Naive thymus-derived CD4-positive, alpha-beta T cell (primary cell): Measurements from ENCODE around the gene VWCE. TPM values are rescaled to one million over a fixed set of nuclear protein-coding genes. Genes with fewer than 3 reads are reported as not detected.
"Not testable (repeated sequence)": the region's sequence is repeated elsewhere in the genome, so short reads cannot be mapped to it uniquely, and the experiment has no call there.

Experiments used
- ATAC-seq: fragments of 150-1000 bp; cut with Tn5 transposase; 2 replicates; pipeline ENCODE4 v1.10.0; 2021; ENCODE audit warnings: mild to moderate bottlenecking, moderate library complexity
- CTCF ChIA-PET: fragments of 350-600 bp; sonication (Branson Sonifier 250); formaldehyde crosslinking; loops from one replicate; lab custom pipeline; 2021; ENCODE audit warnings: antibody characterized with exemption; lab: Charles Lee
- POLR2A ChIA-PET: fragments of 350-600 bp; sonication (Branson Sonifier 250); formaldehyde crosslinking; loops from one replicate; lab custom pipeline; 2021; ENCODE audit warnings: antibody characterized with exemption, inconsistent platforms; lab: Charles Lee
- DNase-seq, 9 donors: peaks; one replicate each; pipeline versions ENCODE4 v3.0.0 to v3.0.0-alpha.2; 2020 to 2022; ENCODE audit warnings: mixed read lengths in 1 of 9
- H3K27ac ChIP-seq: one replicate; pipeline ENCODE4 v1.7.0; 2013; ENCODE audit warnings: mild to moderate bottlenecking, low read depth, low read length, moderate library complexity
- H3K27me3 ChIP-seq, 2 donors: one replicate each; pipeline ENCODE4 v1.7.0; 2013; ENCODE audit warnings: low read length in 2 of 2, mild to moderate bottlenecking in 2 of 2, moderate library complexity in 2 of 2; ENCODE audit not compliant: control insufficient read depth in 2 of 2, insufficient read depth in 2 of 2
- H3K36me3 ChIP-seq, 3 experiments: 1 replicate in 2 of 3; 2 replicates in 1 of 3; pipeline ENCODE4 v1.7.0; 2013; ENCODE audit warnings: low read length in 3 of 3, mild to moderate bottlenecking in 3 of 3, moderate library complexity in 1 of 3; ENCODE audit not compliant: insufficient read depth in 3 of 3, control insufficient read depth in 2 of 3
- H3K4me1 ChIP-seq, 2 donors: one replicate each; pipeline ENCODE4 v1.7.0; 2013; ENCODE audit warnings: low read length in 2 of 2, mild to moderate bottlenecking in 2 of 2, moderate library complexity in 1 of 2; ENCODE audit not compliant: control insufficient read depth in 2 of 2, insufficient read depth in 2 of 2
- H3K4me3 ChIP-seq: 2 replicates; pipeline ENCODE4 v1.7.0; 2013; ENCODE audit warnings: mild to moderate bottlenecking, low read length
- H3K9me3 ChIP-seq, 3 experiments: 1 replicate in 2 of 3; 2 replicates in 1 of 3; pipeline ENCODE4 v1.7.0; 2013; ENCODE audit warnings: low read length in 3 of 3; ENCODE audit not compliant: control insufficient read depth in 2 of 3
- H3K27ac Mint-ChIP-seq, 9 donors: one replicate each; pipeline ENCODE4 v1.8.0; 2020 to 2022; ENCODE audit warnings: mixed read lengths in 9 of 9, mild to moderate bottlenecking in 8 of 9, moderate library complexity in 5 of 9, inconsistent platforms in 2 of 9
- H3K27me3 Mint-ChIP-seq, 5 donors: one replicate each; pipeline ENCODE4 v1.8.0; 2021 to 2022; ENCODE audit warnings: mixed read lengths in 5 of 5, mild to moderate bottlenecking in 1 of 5
- H3K36me3 Mint-ChIP-seq, 5 donors: one replicate each; pipeline ENCODE4 v1.8.0; 2020 to 2022; ENCODE audit warnings: mixed read lengths in 5 of 5, mild to moderate bottlenecking in 3 of 5, inconsistent platforms in 1 of 5
- H3K4me1 Mint-ChIP-seq, 7 donors: one replicate each; pipeline ENCODE4 v1.8.0; 2020 to 2022; ENCODE audit warnings: mixed read lengths in 7 of 7, mild to moderate bottlenecking in 3 of 7, inconsistent platforms in 1 of 7
- H3K4me3 Mint-ChIP-seq, 10 donors: one replicate each; pipeline ENCODE4 v1.8.0; 2020 to 2022; ENCODE audit warnings: mild to moderate bottlenecking in 10 of 10, mixed read lengths in 10 of 10, moderate library complexity in 6 of 10, inconsistent platforms in 2 of 10
- H3K9me3 Mint-ChIP-seq, 11 donors: one replicate each; pipeline ENCODE4 v1.8.0; 2020 to 2022; ENCODE audit warnings: mixed read lengths in 11 of 11, mild to moderate bottlenecking in 4 of 11, inconsistent platforms in 1 of 11, moderate library complexity in 1 of 11
- intact Hi-C, 2 donors: fragments of 100-400 bp; cut with micrococcal nuclease; formaldehyde crosslinking; loops; one replicate each; pipeline ENCODE4 v1.15.1; 2023
- polyA plus RNA-seq, 2 donors: library from polyadenylated mRNA; unstranded; fragments of 300-500 nt; fragmentation: Illumina TruSeq; gene quantifications; one replicate each; pipeline ENCODE4 v1.2.3, GENCODE V29; 2021
- total RNA-seq, 6 experiments: library from RNA in 5 of 6; stranded (reverse) in 5 of 6; gene quantifications; 1 replicate in 5 of 6; 2 replicates in 1 of 6; pipeline ENCODE4 v1.2.3 and lab custom pipeline; 2021 to 2026

VWCE gene
- total and polyA plus RNA-seq, 7 experiments from 2014 or later = 0.16 to 3.8 (median 0.49) TPM; not detected in 2

GRCh38 chr11:61211327-61211952 is 83.7 kb downstream of the VWCE start:
- CTCF ChIA-PET = not testable (repeated sequence)

GRCh38 chr11:61210629-61211028 is 84.5 kb downstream of the VWCE start:
- H3K36me3 ChIP-seq, ATAC-seq, DNase-seq, H3K4me1 ChIP-seq, H3K9me3 Mint-ChIP-seq, intact Hi-C loops, H3K4me3 ChIP-seq, CTCF ChIA-PET, H3K9me3 ChIP-seq, POLR2A ChIA-PET, H3K27me3 ChIP-seq, H3K27me3 Mint-ChIP-seq, H3K27ac Mint-ChIP-seq, H3K4me1 Mint-ChIP-seq, H3K36me3 Mint-ChIP-seq, H3K4me3 Mint-ChIP-seq, H3K27ac ChIP-seq: not testable (repeated sequence)

More at GRCh38 chr11:61211327-61211952, 83.7 kb downstream of the VWCE start:
- H3K36me3 Mint-ChIP-seq, H3K36me3 ChIP-seq, H3K4me3 Mint-ChIP-seq, H3K4me1 ChIP-seq, H3K9me3 ChIP-seq, H3K27ac Mint-ChIP-seq, DNase-seq, ATAC-seq, H3K27me3 Mint-ChIP-seq, H3K27me3 ChIP-seq, intact Hi-C loops, H3K27ac ChIP-seq, POLR2A ChIA-PET, H3K9me3 Mint-ChIP-seq, H3K4me3 ChIP-seq, H3K4me1 Mint-ChIP-seq: not testable (repeated sequence)

Other genes with a start within 250 kb of the VWCE start
- 100 to 1,000 TPM; 180 to 399 (median 224) TPM for gene CD5, start 192.8 kb downstream of the VWCE start, total RNA-seq
- 100 to 1,000 TPM; 217 to 371 TPM for gene CD5, start 192.8 kb downstream of the VWCE start, polyA plus RNA-seq
- 10 to 100 TPM in 1 of 5 experiments, 1 to 10 TPM in 4; 4.1 to 12.0 (median 7.9) TPM for gene VPS37C, start 133.9 kb downstream of the VWCE start, total RNA-seq
- under 1 TPM; 0.31 to 0.82 TPM for gene VPS37C, start 133.9 kb downstream of the VWCE start, polyA plus RNA-seq
- gene PGA3, start 91.8 kb downstream of the VWCE start, total RNA-seq = under 1 TPM in 1 of 5 experiments, not detected in 4; 0.83 TPM
- not detected for gene PGA3, start 91.8 kb downstream of the VWCE start, polyA plus RNA-seq
- gene PGA4, start 73.0 kb downstream of the VWCE start, total RNA-seq = 1 to 10 TPM in 1 of 5 experiments, not detected in 4; 1.9 TPM
- gene PGA4, start 73.0 kb downstream of the VWCE start, polyA plus RNA-seq = not detected
- gene PGA5, start 54.1 kb downstream of the VWCE start, total RNA-seq = not detected
- not detected for gene PGA5, start 54.1 kb downstream of the VWCE start, polyA plus RNA-seq
- gene DDB1, start 37.8 kb upstream of the VWCE start, total RNA-seq = 100 to 1,000 TPM; 153 to 213 (median 160) TPM
- gene DDB1, start 37.8 kb upstream of the VWCE start, polyA plus RNA-seq = 100 to 1,000 TPM; 113 to 125 TPM
- 10 to 100 TPM; 36.9 to 59.9 (median 43.3) TPM for gene TKFC, start 37.9 kb upstream of the VWCE start, total RNA-seq
- gene TKFC, start 37.9 kb upstream of the VWCE start, polyA plus RNA-seq = 10 to 100 TPM; 24.6 to 30.0 TPM
- 10 to 100 TPM; 37.9 to 47.6 (median 44.2) TPM for gene CYB561A3, start 66.6 kb upstream of the VWCE start, total RNA-seq
- 10 to 100 TPM; 62.7 to 73.8 TPM for gene CYB561A3, start 66.6 kb upstream of the VWCE start, polyA plus RNA-seq
- 10 to 100 TPM; 54.6 to 65.1 (median 59.9) TPM for gene TMEM138, start 67.1 kb upstream of the VWCE start, total RNA-seq
- gene TMEM138, start 67.1 kb upstream of the VWCE start, polyA plus RNA-seq = 10 to 100 TPM; 42.9 to 49.3 TPM
- gene TMEM216, start 97.3 kb upstream of the VWCE start, total RNA-seq = 10 to 100 TPM in 2 of 5 experiments, 1 to 10 TPM in 3; 4.7 to 17.2 (median 9.2) TPM
- 10 to 100 TPM; 34.7 to 35.8 TPM for gene TMEM216, start 97.3 kb upstream of the VWCE start, polyA plus RNA-seq
- gene CPSF7, start 134.7 kb upstream of the VWCE start, total RNA-seq = 100 to 1,000 TPM in 4 of 5 experiments, 10 to 100 TPM in 1; 96.0 to 174 (median 113) TPM
- 10 to 100 TPM; 27.5 to 35.3 TPM for gene CPSF7, start 134.7 kb upstream of the VWCE start, polyA plus RNA-seq
- 10 to 100 TPM; 36.1 to 56.6 (median 48.2) TPM for gene SDHAF2, start 134.8 kb upstream of the VWCE start, total RNA-seq
- 100 to 1,000 TPM; 100 to 116 TPM for gene SDHAF2, start 134.8 kb upstream of the VWCE start, polyA plus RNA-seq
- not detected for gene LRRC10B, start 213.4 kb upstream of the VWCE start, total RNA-seq
- gene LRRC10B, start 213.4 kb upstream of the VWCE start, polyA plus RNA-seq = not detected